Smooth muscle cell (in vitro differentiated cells): ENCODE results near the gene VPS9D1. TPM values are rescaled to one million over a fixed set of nuclear protein-coding genes. Genes with fewer than 3 reads are reported as not detected.
"Not testable (repeated sequence)": the region's sequence is repeated elsewhere in the genome, so short reads cannot be mapped to it uniquely, and the experiment has no call there.

Source experiments
- DNase-seq: peaks from one replicate; lab custom pipeline; 2025; ENCODE audit not compliant: unreplicated experiment; lab: John Stamatoyannopoulos, UW
- H2AFZ ChIP-seq: fragments of 200-600 bp; sonication (generic); 2 replicates; pipeline ENCODE4 v1.6.0; 2016; ENCODE audit warnings: antibody characterized with exemption, low read depth, mild to moderate bottlenecking
- H3F3A ChIP-seq: fragments of 200-600 bp; sonication (generic); 2 replicates; pipeline ENCODE4 v1.6.0; 2017; ENCODE audit warnings: antibody characterized with exemption, low read depth
- H3K27ac ChIP-seq: fragments of 200-600 bp; sonication (generic); 2 replicates; pipeline ENCODE4 v1.5.1; 2016; ENCODE audit warnings: low read depth, mild to moderate bottlenecking
- H3K27me3 ChIP-seq: fragments of 200-600 bp; sonication (generic); 2 replicates; pipeline ENCODE4 v1.6.1; 2016; ENCODE audit warnings: low read depth, mild to moderate bottlenecking
- H3K36me3 ChIP-seq: fragments of 200-600 bp; sonication (generic); 2 replicates; pipeline ENCODE4 v1.5.1; 2016; ENCODE audit warnings: low read depth
- H3K4me1 ChIP-seq: fragments of 200-600 bp; sonication (generic); 2 replicates; pipeline ENCODE4 v1.5.1; 2016; ENCODE audit warnings: low read depth
- H3K4me2 ChIP-seq: fragments of 200-600 bp; sonication (generic); 2 replicates; pipeline ENCODE4 v1.6.0; 2016; ENCODE audit warnings: mild to moderate bottlenecking
- H3K4me3 ChIP-seq: fragments of 200-600 bp; sonication (generic); 2 replicates; pipeline ENCODE4 v1.5.1; 2016; ENCODE audit warnings: mild to moderate bottlenecking
- H3K79me2 ChIP-seq: fragments of 200-600 bp; sonication (generic); 2 replicates; pipeline ENCODE4 v1.6.0; 2016; ENCODE audit warnings: low read depth, mild to moderate bottlenecking
- H3K9ac ChIP-seq: fragments of 200-600 bp; sonication (generic); 2 replicates; pipeline ENCODE4 v1.6.0; 2016; ENCODE audit warnings: low read depth
- H3K9me3 ChIP-seq: fragments of 200-600 bp; sonication (generic); replicated peaks from 2 replicates; pipeline ENCODE4 v1.5.1; 2016; ENCODE audit warnings: low read depth
- H4K20me1 ChIP-seq: fragments of 200-600 bp; sonication (generic); 2 replicates; pipeline ENCODE4 v1.6.0; 2016; ENCODE audit warnings: low read depth
- CTCF ChIP-seq: fragments of 200-600 bp; sonication (generic); IDR thresholded peaks from 2 replicates; pipeline ENCODE4 v1.5.1; 2017; ENCODE audit warnings: borderline replicate concordance, mild to moderate bottlenecking, antibody characterized with exemption; ENCODE audit not compliant: insufficient read depth, poor library complexity, severe bottlenecking
- WGBS: methylation state at CpG from one replicate; pipeline ENCODE4 v1.1.7; 2016; ENCODE audit warnings: low lambda C conversion rate; 5-methylcytosine and 5-hydroxymethylcytosine counted together
- polyA plus RNA-seq: library from polyadenylated mRNA; unstranded; fragments of >200 nt; fragmentation: Nextera tagmentation; extraction: Ambion mirVana; gene quantifications from 2 replicates; pipeline ENCODE4 v1.2.1, GENCODE V29; 2016
- total RNA-seq: library from RNA; depleted of rRNA; stranded (reverse); fragments of >200 nt; gene quantifications from 2 replicates; pipeline ENCODE4 v1.2.3, GENCODE V29; 2014

Gene VPS9D1
- total and polyA plus RNA-seq, 2 experiments from 2014 or later = 10.6 to 15.7 TPM

GRCh38 chr16:89668790-89669158 is 51.9 kb downstream of the VPS9D1 start:
- H3K4me3 ChIP-seq = no peak overlapping the region
- DNase-seq = no peak
- H3K4me2 ChIP-seq = no peak overlapping the region
- 97% methylated on average over 5 of the region's 5 CpGs for WGBS
- H3K36me3 ChIP-seq = no peaks in the 10 kb centered on the region
- no peaks in the 10 kb centered on the region for H3K4me1 ChIP-seq
- H3K27ac ChIP-seq = no peak overlapping the region
- no peaks in the 10 kb centered on the region for H3K27me3 ChIP-seq
- no peaks in the 10 kb centered on the region for H4K20me1 ChIP-seq
- H3K9ac ChIP-seq = no peak overlapping the region
- no peak overlapping the region for H2AFZ ChIP-seq
- H3K79me2 ChIP-seq = no peaks in the 10 kb centered on the region
- no peaks in the 10 kb centered on the region for H3F3A ChIP-seq
- H3K9me3 ChIP-seq = no peaks in the 10 kb centered on the region
- TF ChIP-seq CTCF = no peak

GRCh38 chr16:89667633-89668032 is 53.1 kb downstream of the VPS9D1 start:
- Histone ChIP-seq H3K27me3 (no peaks in the 10 kb centered on the region), H3K4me2 (no peak overlapping the region), H3K9ac (no peak overlapping the region), H3K27ac (no peak overlapping the region), H3F3A (no peaks in the 10 kb centered on the region), H3K4me3 (no peak overlapping the region), H3K9me3 (no peaks in the 10 kb centered on the region), H3K4me1 (no peaks in the 10 kb centered on the region), H2AFZ (no peak overlapping the region), H4K20me1 (no peaks in the 10 kb centered on the region), H3K79me2 (no peaks in the 10 kb centered on the region), H3K36me3 (no peaks in the 10 kb centered on the region)
- no peak for TF ChIP-seq CTCF
- DNase-seq = no peak
- WGBS = 84% methylated on average over 9 of the region's 9 CpGs

- H3F3A ChIP-seq, H3K27me3 ChIP-seq, H3K27ac ChIP-seq, DNase-seq, H2AFZ ChIP-seq, H3K9ac ChIP-seq, H3K79me2 ChIP-seq, H3K4me2 ChIP-seq, H3K4me1 ChIP-seq, H4K20me1 ChIP-seq, H3K36me3 ChIP-seq, H3K4me3 ChIP-seq, H3K9me3 ChIP-seq: not testable (repeated sequence)
- WGBS = 61% methylated on average over 7 of the region's 7 CpGs
- TF ChIP-seq CTCF = peak; percentile 28
Observed at GRCh38 chr16:89667000-89667399, 53.7 kb downstream of the VPS9D1 start.

GRCh38 chr16:89664238-89664637 is 56.5 kb downstream of the VPS9D1 start:
- WGBS = 95% methylated on average over 11 of the region's 11 CpGs
- DNase-seq = not testable (repeated sequence)

More at GRCh38 chr16:89664238-89664637, 56.5 kb downstream of the VPS9D1 start:
- not testable (repeated sequence) for H4K20me1 ChIP-seq, H3K36me3 ChIP-seq, H3K9ac ChIP-seq, H3K27ac ChIP-seq, H3K4me2 ChIP-seq, H3F3A ChIP-seq, H2AFZ ChIP-seq, H3K27me3 ChIP-seq, H3K4me3 ChIP-seq, H3K4me1 ChIP-seq, H3K79me2 ChIP-seq, H3K9me3 ChIP-seq
